Mononuclear cell (primary cell): ENCODE data around the gene SENP8. TPM values are rescaled to one million over a fixed set of nuclear protein-coding genes. Genes with fewer than 3 reads are reported as not detected.
"Not testable (repeated sequence)": the region's sequence is repeated elsewhere in the genome, so short reads cannot be mapped to it uniquely, and the experiment has no call there.

ENCODE experiments used
- H3K27me3 ChIP-seq: 2 replicates; pipeline ENCODE4 v1.6.0; 2011; ENCODE audit warnings: low read length, control low read depth; ENCODE audit not compliant: insufficient read depth
- H3K4me1 ChIP-seq: 2 replicates; pipeline ENCODE4 v1.5.1; 2011; ENCODE audit warnings: mild to moderate bottlenecking, low read length, control low read depth; ENCODE audit not compliant: insufficient read depth
- H3K4me3 ChIP-seq: 2 replicates; pipeline ENCODE4 v1.5.1; 2011; ENCODE audit warnings: mild to moderate bottlenecking, low read length, moderate library complexity
- H3K9me3 ChIP-seq: 2 replicates; pipeline ENCODE4 v1.5.1; 2011; ENCODE audit warnings: low read depth, mild to moderate bottlenecking, control low read depth, low read length
- total RNA-seq: library from RNA; depleted of rRNA; stranded (reverse); fragments of >200 nt; gene quantifications from one replicate; pipeline ENCODE4 v1.2.3, GENCODE V29; 2012

Gene SENP8
- total RNA-seq, 1 donor: 0.21 TPM

DNA sequence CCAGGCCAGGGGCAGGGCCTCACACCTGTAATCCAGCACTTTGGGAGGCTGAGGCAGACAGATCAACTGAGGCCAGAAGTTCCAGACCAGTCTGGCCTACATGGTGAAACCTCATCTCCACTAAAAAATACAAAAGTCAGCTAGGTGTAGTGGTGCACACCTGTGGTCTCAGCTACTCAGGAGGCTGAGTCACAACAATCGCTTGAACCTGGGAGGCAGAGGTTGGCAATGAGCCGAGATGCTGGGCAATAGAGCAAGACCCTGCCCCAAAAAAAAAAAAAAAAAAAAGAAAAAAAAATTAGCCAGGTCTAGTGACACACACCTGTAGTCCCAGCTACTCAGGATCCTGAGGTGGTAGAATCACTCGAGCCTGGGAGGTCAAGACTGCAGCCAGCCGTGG is 19.0 kb upstream of the SENP8 start:
- Histone ChIP-seq H3K9me3 (no peaks in the 10 kb centered on the region), H3K27me3 (no peaks in the 10 kb centered on the region), H3K4me1 (no peaks in the 10 kb centered on the region), H3K4me3 (no peak overlapping the region)

- H3K27me3 ChIP-seq, H3K4me1 ChIP-seq, H3K9me3 ChIP-seq, H3K4me3 ChIP-seq: not testable (repeated sequence)
These were observed 17.7 kb upstream of the SENP8 start for GRCh38 chr15:72100551-72100950.

- H3K4me3 ChIP-seq: no peak overlapping the region
- no peaks in the 10 kb centered on the region for H3K4me1 ChIP-seq
- H3K27me3 ChIP-seq: no peaks in the 10 kb centered on the region
- no peaks in the 10 kb centered on the region for H3K9me3 ChIP-seq
These were observed 13.1 kb upstream of the SENP8 start for GRCh38 chr15:72105111-72105510.

DNA sequence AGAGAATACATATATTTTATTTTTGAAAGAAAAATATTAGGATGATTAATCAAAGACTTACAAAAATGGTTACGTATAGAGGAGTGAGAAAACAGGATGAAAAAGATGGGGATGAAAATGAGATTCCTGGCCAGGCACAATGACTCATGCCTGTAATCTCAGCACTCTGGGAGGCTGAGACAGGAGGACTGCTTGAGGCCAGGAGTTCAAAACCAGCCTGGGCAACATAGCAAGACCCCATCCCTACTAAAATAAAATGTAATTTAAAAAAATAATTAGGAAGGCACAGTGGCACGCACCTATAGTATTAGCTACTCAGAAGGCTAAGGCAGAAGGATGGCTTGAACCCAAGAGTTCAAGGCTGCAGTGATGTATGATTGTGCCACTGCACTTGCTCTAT is 12.1 kb upstream of the SENP8 start:
- Histone ChIP-seq H3K9me3 (no peaks in the 10 kb centered on the region), H3K4me3 (no peak overlapping the region), H3K4me1 (no peaks in the 10 kb centered on the region), H3K27me3 (no peaks in the 10 kb centered on the region)

DNA sequence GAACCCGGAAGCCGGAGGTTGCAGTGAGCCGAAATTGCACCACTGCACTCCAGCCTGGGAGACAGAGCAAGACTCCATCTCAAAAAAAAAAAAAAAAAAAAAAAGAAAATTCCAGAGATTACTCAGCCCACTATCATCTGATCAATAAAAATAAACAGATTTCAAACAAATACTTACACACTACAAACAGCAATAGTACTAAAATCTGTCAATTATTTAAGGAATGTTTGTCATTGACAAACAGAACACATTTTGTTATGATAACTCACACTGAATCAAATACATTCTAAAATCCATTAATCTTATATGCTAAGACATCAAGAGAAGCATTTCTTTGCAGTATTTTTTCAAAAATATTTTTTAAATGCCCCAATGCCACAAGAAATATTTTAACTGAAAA is 7.8 kb upstream of the SENP8 start:
- Histone ChIP-seq H3K4me3 (no peak overlapping the region), H3K9me3 (no peaks in the 10 kb centered on the region), H3K27me3 (no peaks in the 10 kb centered on the region), H3K4me1 (no peaks in the 10 kb centered on the region)

- Histone ChIP-seq H3K9me3 (no peaks in the 10 kb centered on the region), H3K4me3 (no peak overlapping the region), H3K27me3 (no peaks in the 10 kb centered on the region), H3K4me1 (peaks cover 9% of the 10 kb centered on the region)
These were observed 6.1 kb upstream of the SENP8 start for GRCh38 chr15:72112116-72112515.

- H3K4me1 ChIP-seq: peaks cover 11% of the 10 kb centered on the region
- H3K4me3 ChIP-seq: no peak overlapping the region
- no peaks in the 10 kb centered on the region for H3K9me3 ChIP-seq
- H3K27me3 ChIP-seq: no peaks in the 10 kb centered on the region
These were observed 5.4 kb upstream of the SENP8 start for GRCh38 chr15:72112805-72113204.

DNA sequence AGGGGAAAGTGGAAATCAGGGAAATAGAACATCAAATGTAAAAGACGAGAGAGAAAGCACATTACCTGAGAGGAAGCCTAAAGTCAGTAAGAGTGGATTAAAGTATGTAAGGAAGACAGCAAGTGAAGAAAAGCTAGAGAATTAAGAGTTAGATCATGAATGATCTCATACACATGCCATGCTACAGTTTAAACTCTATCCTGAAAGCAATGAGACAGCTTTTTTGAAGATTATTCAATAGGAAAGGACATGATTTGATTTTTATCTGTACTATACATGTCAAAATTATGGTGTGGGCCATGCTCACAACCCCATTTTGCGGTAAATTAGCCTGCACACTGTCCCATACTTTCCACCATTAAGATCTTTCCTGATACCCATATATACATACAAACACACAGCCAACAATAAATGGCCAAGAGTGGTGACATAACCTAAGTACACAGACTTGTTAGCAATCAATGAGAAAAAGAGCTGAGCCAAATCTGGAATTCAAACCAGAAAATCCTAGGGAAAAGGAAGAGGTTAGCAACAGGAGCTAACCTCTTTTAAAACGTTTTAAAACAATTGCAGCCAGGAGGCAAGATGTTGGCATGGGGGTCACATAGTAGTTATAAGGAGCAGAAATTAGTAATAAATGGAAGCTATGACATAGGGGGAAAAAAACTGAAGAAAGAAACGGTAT is 4.7 kb upstream of the SENP8 start:
- H3K27me3 ChIP-seq: no peaks in the 10 kb centered on the region
- peaks cover 11% of the 10 kb centered on the region for H3K4me1 ChIP-seq
- no peaks in the 10 kb centered on the region for H3K9me3 ChIP-seq
- no peak overlapping the region for H3K4me3 ChIP-seq

DNA sequence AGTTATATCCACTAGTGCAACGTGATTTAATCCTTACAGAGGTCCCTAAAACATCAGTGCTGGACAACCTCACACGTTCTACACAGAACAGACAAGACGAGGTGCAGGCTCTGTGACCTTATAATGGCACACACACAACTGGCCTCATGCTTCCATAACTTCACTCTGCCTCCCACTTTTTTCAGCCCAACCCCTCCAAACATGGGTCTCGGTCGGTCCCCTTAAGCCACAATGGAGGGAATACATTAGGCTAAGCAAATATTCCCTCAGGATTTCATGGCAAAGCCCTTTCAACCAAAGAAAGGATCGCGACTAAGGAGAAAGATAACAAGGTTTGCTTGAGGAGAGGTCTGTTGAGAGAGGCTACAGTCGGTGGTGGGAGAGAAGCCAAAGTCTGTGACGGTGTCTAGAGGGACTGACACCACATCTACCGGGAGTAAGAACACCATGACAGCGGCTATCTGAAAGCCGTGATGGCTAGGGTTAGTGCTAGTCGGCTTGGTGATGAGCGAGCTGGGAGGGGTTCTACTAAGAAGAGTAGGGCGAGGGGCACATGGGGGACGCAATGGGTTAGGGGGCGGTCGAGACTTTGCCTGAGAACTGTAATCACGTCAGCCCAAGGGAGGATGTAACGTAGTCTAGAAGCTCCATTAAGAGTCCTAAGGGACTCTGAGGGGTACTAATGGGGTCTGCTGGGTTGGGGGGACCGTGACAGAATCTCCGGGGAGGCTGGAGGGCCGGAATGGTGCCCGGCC is 1.3 kb upstream of the SENP8 start:
- Histone ChIP-seq H3K4me3 (peak overlapping the region; percentile 86), H3K9me3 (no peaks in the 10 kb centered on the region), H3K4me1 (peaks cover 20% of the 10 kb centered on the region), H3K27me3 (no peaks in the 10 kb centered on the region)

DNA sequence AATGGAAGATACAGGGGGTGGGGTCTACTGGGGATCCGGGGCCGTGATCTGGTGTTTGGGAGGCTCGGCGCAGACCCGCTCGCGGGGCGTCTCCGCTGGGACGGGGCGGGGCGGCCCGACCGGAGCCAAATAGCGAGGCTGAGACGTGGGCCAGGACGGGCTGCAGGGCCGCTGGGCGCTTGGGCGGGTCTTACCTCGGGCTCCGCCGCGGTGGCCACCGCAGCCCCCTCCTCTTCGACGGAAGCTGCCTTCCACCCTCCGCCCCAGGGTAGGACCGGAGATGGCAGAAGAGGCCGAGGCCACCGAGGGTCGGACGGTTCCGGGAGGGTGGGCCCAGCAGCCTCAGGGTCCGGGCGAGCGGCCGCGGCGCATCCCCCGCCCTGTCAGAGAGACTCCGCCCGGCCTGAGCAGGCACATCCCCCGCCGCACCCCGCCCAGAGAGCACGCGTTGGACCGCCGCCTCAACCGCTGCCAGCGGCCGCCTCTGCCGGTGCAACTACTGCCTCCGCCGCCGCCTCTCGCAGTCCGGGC is 652 bp upstream of the SENP8 start:
- peak overlapping the region; percentile 86 for H3K4me3 ChIP-seq
- peaks cover 20% of the 10 kb centered on the region for H3K4me1 ChIP-seq

DNA sequence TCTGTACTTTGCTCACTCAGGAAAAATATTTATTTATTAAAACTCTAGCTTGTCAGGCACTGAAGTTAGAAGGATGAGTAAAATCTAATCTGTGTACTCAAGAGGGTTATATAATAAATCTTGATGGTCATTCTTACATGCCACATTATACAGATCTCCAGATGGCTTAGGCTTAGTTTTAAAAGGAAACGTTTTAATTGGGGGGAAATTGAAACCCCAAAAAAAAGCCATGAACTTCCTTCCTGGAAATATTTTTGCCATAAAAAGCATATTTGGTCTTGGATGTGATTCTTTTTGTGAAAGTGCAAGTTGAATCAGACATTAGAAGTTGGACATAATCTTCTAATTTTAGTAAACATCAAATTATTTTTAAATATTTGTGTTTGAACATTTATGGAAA is 6.0 kb downstream of the SENP8 start:
- Histone ChIP-seq H3K27me3 (no peaks in the 10 kb centered on the region), H3K9me3 (no peaks in the 10 kb centered on the region), H3K4me3 (no peak overlapping the region), H3K4me1 (peaks cover 3% of the 10 kb centered on the region)

More for the DNA sequence above, 652 bp upstream of the SENP8 start:
- H3K27me3 ChIP-seq: no peaks in the 10 kb centered on the region
- no peaks in the 10 kb centered on the region for H3K9me3 ChIP-seq

DNA sequence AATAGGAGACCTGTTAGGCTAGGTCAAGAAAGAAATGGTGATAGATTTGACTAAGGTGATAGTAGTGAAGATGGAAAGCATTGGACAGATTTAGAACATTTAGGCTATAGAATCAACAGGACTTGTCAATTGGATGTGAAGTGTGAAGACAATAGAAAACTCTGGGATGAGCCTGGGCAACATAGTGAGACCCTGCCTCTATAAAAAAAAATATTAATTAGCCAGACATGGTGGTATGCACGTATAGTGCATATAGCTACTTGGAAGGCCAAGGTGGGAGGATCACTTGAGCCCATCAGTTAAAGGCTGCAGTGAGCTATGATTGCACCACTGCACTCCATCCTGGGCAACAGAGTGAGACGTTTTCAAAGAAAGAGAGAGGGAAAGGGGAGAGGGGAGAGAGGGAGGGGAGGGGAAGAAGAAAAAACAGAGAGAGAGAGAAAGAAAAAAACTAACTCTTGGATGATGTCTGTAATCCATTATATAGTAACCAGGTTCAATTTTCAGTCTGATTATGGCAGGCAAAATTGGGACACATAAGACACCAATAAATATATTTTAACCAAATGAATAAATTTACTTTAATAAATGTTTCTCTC is 9.6 kb downstream of the SENP8 start:
- no peaks in the 10 kb centered on the region for H3K27me3 ChIP-seq
- no peak overlapping the region for H3K4me3 ChIP-seq
- no peaks in the 10 kb centered on the region for H3K9me3 ChIP-seq
- H3K4me1 ChIP-seq: no peaks in the 10 kb centered on the region

- H3K4me1 ChIP-seq: no peaks in the 10 kb centered on the region
- no peaks in the 10 kb centered on the region for H3K9me3 ChIP-seq
- no peak overlapping the region for H3K4me3 ChIP-seq
- no peaks in the 10 kb centered on the region for H3K27me3 ChIP-seq
These were observed 10.2 kb downstream of the SENP8 start for GRCh38 chr15:72128359-72128758.

- Histone ChIP-seq H3K27me3 (no peaks in the 10 kb centered on the region), H3K4me1 (no peaks in the 10 kb centered on the region), H3K4me3 (no peak overlapping the region), H3K9me3 (no peaks in the 10 kb centered on the region)
These were observed 12.1 kb downstream of the SENP8 start for GRCh38 chr15:72130272-72130671.

DNA sequence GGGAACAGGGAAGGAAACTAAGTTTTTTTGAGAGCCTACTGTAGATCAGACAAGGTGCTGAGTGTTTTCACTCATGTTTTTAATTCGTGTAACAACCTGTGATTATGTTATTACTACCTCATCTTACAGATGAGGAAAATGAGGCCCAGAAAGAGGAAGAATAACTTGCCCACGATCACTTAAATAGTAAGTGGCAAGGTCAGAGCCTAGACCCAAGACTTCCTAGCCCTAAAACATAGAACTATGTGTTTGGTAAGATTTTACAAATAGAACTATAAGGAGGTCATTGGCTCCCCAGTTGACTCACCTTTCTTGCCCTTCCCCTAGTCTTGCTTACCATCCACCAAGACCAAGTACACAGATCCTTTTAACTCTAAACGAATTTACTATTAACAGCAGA is 13.7 kb downstream of the SENP8 start:
- Histone ChIP-seq H3K27me3 (no peaks in the 10 kb centered on the region), H3K4me1 (no peaks in the 10 kb centered on the region), H3K4me3 (no peak overlapping the region), H3K9me3 (no peaks in the 10 kb centered on the region)
